Ovary (tissue), 9 donors: ENCODE data around the gene SLC7A10. TPM values are rescaled to one million over a fixed set of nuclear protein-coding genes. Genes with fewer than 3 reads are reported as not detected.

ENCODE experiments used
- DNase-seq, 5 donors: peaks; one replicate each; pipeline ENCODE4 v3.0.0-alpha.2; 2019 to 2020
- H3K27ac ChIP-seq, 2 donors: fragments of 200-600 bp; one replicate each; pipeline versions ENCODE4 v1.5.1 to v1.8.0; 2019 to 2022
- H3K27me3 ChIP-seq: fragments of 200-600 bp; one replicate; pipeline ENCODE4 v1.8.0; 2022
- H3K36me3 ChIP-seq: fragments of 200-600 bp; sonication (generic); one replicate; pipeline ENCODE4 v1.5.1; 2019
- H3K4me1 ChIP-seq: one replicate; pipeline ENCODE4 v1.8.1; 2013; ENCODE audit warnings: mild to moderate bottlenecking, moderate library complexity; ENCODE audit not compliant: insufficient read depth
- H3K4me3 ChIP-seq: fragments of 200-600 bp; sonication (generic); one replicate; pipeline ENCODE4 v1.5.1; 2017
- H3K9me3 ChIP-seq, 2 donors: fragments of 200-600 bp in 1 of 2; sonication (generic) in 1 of 2; one replicate each; pipeline versions ENCODE4 v1.5.1 to v1.8.1; 2013 to 2019; ENCODE audit warnings: mild to moderate bottlenecking in 1 of 2, moderate library complexity in 1 of 2
- EP300 ChIP-seq: sonication (generic); formaldehyde crosslinking; IDR thresholded peaks from one replicate; pipeline ENCODE4 v1.6.1; 2017; ENCODE audit warnings: antibody characterized with exemption
- POLR2A ChIP-seq: fragments of 450-650 bp; IDR thresholded peaks from one replicate; pipeline ENCODE4 v1.6.1; 2017; ENCODE audit warnings: antibody characterized with exemption, mild to moderate bottlenecking, moderate library complexity
- whole genome bisulfite sequencing, 3 donors: extraction: QIAGEN DNeasy Blood & Tissue Kit in 1 of 3; methylation state at CpG; one replicate each; pipeline versions ENCODE4 v1.1.5 to v1.1.7; 2013 to 2017; 5-methylcytosine and 5-hydroxymethylcytosine counted together
- intact Hi-C, 4 donors: fragments of 100-400 bp; cut with DNase I; formaldehyde crosslinking; loops; one replicate each; pipeline versions ENCODE4 v1.11.0 to v1.15.1; 2022 to 2023
- polyA plus RNA-seq, 2 donors: library from polyadenylated mRNA; stranded (reverse); fragments of 200-250 nt in 1 of 2; fragments of 350-450 nt in 1 of 2; fragmentation: Illumina TruSeq in 1 of 2; extraction: RNeasy Lipid Tissue Mini Kit (QIAGEN cat#74804) in 1 of 2; gene quantifications; one replicate each; pipeline ENCODE4 v1.2.3, GENCODE V29; 2013 to 2014
- total RNA-seq, 7 donors: library from RNA; depleted of rRNA in 2 of 7; stranded (reverse); fragments of >200 nt in 2 of 7; fragmentation: NEBNext Ultra II Directional in 3 of 7; extraction: Animal tissue kit (Norgen Biotek cat#: 25700) in 3 of 7; gene quantifications; one replicate each; pipeline versions ENCODE4 v1.1.0 to v1.2.4, GENCODE V29; 2016 to 2023
- TF ChIP-seq, protein P1 (sequence below), 3 donors: fragments of 450-650 bp in 2 of 3; fragments of 200-600 bp in 1 of 3; IDR thresholded peaks; one replicate each; pipeline versions ENCODE4 v1.5.1 to v1.8.0; 2016 to 2022; ENCODE audit warnings: antibody characterized with exemption in 3 of 3, mild to moderate bottlenecking in 1 of 3
- donor health status: DM: no; HTN: no; CAD: no; lungs with moderate emphysema.
- donor health status: DM: no; HTN: no; CAD: no.
- donor health status: Bipolar disorder and iron deficiency.
- donor health status: DM: yes; HTN: yes; CAD: no.
- donor health status: DM: no; HTN: no; CAD: no.
- donor health status: DM: yes; HTN: yes; CAD: no.

The SLC7A10 gene
- total and polyA plus RNA-seq, 9 donors = not detected

DNA sequence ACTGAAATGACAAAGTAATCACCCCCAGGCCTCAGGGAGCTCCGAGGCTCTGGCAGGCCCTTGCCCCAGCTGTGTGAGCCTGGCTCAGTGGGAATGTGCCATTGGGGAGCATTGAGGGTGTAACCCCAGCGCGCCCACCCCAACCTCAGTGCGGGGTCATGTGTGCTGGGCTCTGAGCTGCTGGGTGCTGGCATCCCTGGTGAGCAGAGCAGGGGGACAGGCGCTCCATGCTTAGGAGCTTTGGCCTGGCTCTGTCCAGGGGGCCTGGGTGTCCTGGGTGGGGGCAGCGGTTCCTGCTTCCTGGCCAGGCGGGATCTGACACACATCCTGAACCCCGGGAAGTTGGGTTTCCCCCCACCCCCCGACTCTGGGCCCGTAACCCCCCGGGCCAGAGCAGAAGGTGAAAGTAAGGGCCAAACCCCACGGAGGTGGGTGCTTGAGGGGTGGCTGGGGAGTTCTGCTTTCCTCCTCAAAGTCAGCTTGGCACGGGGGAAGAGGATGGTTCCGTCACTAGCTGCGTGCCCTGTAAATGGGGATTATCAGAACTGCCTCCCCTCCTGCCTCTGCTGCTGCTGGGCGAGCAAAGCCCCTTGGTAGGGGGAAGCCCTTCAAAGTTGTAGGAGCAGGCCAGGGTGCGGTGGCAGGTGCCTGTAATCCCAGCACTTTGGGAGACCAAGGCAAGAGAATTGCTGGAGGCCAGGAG lies 29.9 kb downstream of the SLC7A10 start:
- no peaks in the 10 kb centered on the region for H3K9me3 ChIP-seq
- TF ChIP-seq POLR2A = no peak
- TF ChIP-seq, protein P1, sequence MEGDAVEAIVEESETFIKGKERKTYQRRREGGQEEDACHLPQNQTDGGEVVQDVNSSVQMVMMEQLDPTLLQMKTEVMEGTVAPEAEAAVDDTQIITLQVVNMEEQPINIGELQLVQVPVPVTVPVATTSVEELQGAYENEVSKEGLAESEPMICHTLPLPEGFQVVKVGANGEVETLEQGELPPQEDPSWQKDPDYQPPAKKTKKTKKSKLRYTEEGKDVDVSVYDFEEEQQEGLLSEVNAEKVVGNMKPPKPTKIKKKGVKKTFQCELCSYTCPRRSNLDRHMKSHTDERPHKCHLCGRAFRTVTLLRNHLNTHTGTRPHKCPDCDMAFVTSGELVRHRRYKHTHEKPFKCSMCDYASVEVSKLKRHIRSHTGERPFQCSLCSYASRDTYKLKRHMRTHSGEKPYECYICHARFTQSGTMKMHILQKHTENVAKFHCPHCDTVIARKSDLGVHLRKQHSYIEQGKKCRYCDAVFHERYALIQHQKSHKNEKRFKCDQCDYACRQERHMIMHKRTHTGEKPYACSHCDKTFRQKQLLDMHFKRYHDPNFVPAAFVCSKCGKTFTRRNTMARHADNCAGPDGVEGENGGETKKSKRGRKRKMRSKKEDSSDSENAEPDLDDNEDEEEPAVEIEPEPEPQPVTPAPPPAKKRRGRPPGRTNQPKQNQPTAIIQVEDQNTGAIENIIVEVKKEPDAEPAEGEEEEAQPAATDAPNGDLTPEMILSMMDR (IDR thresholded peaks at IDR 0.05) = no peak
- TF ChIP-seq EP300 = no peak
- H3K4me3 ChIP-seq = peak overlapping the region; percentile 75
- peaks cover 10% of the 10 kb centered on the region for H3K4me1 ChIP-seq
- H3K27ac ChIP-seq = peak overlapping the region; percentile 43 to 97
- DNase-seq = no peak
- WGBS, 3 donors = 27 to 63% (median 34%) methylated on average over 14 to 17 of the region's 17 CpGs
- no peaks in the 10 kb centered on the region for H3K36me3 ChIP-seq
- intact Hi-C loops = no loop called here
- H3K27me3 ChIP-seq = no peaks in the 10 kb centered on the region

DNA sequence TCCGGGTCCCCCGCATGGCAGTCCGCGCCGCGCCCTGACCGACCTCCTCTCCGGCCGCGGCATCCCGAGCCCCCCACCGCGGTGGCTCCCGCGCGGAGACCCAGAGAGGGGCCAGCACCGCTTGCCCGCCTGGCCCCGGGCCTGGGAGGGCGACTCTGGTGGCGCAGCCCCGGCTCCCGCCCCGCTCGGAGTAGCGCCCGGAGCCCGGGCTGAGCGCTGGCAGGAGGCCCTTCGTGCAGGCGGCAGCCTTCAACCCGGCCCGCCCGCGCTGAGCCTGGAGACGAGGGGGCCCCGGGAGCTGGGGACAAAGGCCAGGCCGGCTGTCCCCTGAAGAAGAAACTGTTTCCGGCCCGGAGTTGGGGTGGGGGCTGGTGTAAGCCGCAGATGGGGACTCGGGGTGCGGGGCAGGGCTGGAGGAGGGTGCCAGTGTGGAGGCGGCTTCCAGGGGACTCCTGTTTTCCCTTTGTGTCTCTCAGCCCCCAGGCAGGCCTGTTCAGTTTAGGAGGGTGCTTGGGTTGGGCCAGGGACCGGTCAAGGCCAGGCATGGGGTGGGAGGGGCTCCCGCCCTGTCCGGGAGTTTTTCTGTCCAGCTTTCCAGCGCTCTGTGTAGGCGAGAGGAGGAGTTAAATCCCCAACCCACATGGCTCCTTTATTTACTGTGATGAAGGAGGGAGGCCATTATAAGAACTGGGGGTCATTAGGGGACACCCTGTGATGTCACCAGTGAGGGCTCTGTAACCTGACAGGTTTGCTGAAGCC lies 30.6 kb downstream of the SLC7A10 start:
- peak overlapping the region; percentile 75 for H3K4me3 ChIP-seq
- peak; percentile 76 to 85 (median 79) for DNase-seq
- intact Hi-C loops = no loop called here
- H3K4me1 ChIP-seq = peaks cover 10% of the 10 kb centered on the region
- TF ChIP-seq EP300 (no peak), POLR2A (no peak)
- TF ChIP-seq, protein P1 (IDR thresholded peaks at IDR 0.05) = no peak
- no peaks in the 10 kb centered on the region for H3K36me3 ChIP-seq
- WGBS, 3 donors = 0 to 1% (median 0%) methylated on average over 25 to 49 of the region's 49 CpGs
- H3K9me3 ChIP-seq = no peaks in the 10 kb centered on the region
- H3K27ac ChIP-seq = peak overlapping the region; percentile 43 to 97
- no peaks in the 10 kb centered on the region for H3K27me3 ChIP-seq

DNA sequence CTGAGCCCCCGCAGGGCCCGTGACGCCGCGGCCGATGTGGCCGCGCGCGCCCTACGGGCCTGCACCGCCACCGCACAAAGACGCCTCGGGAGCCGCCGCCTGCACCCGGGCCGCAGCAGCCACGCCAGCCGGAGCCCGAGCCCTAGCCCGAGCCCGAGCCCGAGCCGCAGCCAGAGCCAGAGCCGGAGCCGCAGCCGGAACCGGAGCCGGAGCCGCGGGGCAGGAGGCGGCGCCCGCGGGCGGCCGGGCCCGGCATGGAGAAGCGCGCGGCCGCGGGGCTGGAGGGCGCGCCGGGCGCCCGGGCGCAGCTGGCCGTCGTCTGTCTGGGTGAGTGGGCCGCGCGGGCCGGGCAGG lies 31.1 kb downstream of the SLC7A10 start:
- Histone ChIP-seq H3K27ac (peak overlapping the region; percentile 43 to 97), H3K27me3 (no peaks in the 10 kb centered on the region), H3K4me1 (peaks cover 10% of the 10 kb centered on the region), H3K36me3 (no peaks in the 10 kb centered on the region), H3K4me3 (peak overlapping the region; percentile 75), H3K9me3 (no peaks in the 10 kb centered on the region)
- WGBS, 3 donors = 0 to 1% (median 1%) methylated on average over 19 to 57 of the region's 57 CpGs
- intact Hi-C loops = no loop called here
- DNase-seq = peak in 1 of 5 donors; percentile 54
- no peak for TF ChIP-seq EP300
- TF ChIP-seq, protein P1 (IDR thresholded peaks at IDR 0.05) = no peak
- no peak for TF ChIP-seq POLR2A

DNA sequence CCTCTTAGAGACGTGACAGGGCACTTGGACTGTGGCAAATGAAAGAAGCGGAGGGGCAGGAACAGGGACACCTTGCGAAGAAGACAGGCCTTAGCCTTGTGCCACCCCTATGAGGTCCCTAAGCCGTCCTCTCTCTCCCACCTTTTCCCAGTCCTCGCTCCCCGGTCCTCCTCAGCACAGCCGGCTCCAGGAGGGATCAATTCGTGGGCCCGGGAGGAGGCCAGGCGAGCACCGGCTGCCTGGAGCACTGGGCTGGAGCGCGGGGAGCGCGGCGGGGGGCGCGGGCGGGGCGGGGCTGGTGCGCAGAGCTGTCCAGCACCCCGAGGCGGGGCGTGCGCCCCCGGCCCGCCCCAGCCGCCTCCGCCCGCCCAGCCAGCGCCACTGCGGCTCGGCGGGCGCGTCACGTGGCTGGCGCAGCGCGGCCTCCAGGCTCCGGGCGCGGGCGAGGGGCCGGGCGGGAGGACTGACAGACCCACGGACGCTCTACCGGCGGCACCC lies 31.7 kb downstream of the SLC7A10 start, which contains the start of gene LRP3:
TSS of gene LRP3 (plus strand) at position 466 of the 498 bp plus-strand sequence. CDS start 456 bp downstream, outside the sequence.
- Histone ChIP-seq H3K27me3 (no peaks in the 10 kb centered on the region), H3K4me3 (peak within 1 kb of the TSS; percentile 75), H3K9me3 (no peaks in the 10 kb centered on the region), H3K4me1 (peaks cover 10% of the 10 kb centered on the region), H3K27ac (peak within 1 kb of the TSS; percentile 43 to 97), H3K36me3 (no peaks in the 10 kb centered on the region)
- peak; percentile 61 to 82 (median 73) for DNase-seq
- intact Hi-C loops = no loop called here
- TF ChIP-seq, protein P1 (IDR thresholded peaks at IDR 0.05) = no peak
- no peak for TF ChIP-seq POLR2A
- no peak for TF ChIP-seq EP300
- 4 to 13% (median 6%) methylated on average over 12 to 50 of the region's 50 CpGs for WGBS, 3 donors
